ENCODE data around the gene DENND1A.
"Not testable (repeated sequence)": the region's sequence is repeated elsewhere in the genome, so short reads cannot be mapped to it uniquely, and the experiment has no call there.

The DENND1A gene

GRCh38 chr9:123947326-123947725 lies 17.4 kb upstream of the DENND1A start:
- in situ Hi-C loops (cut with HindIII; ENCODE audit: low sequenced_read_pairs) = no loop called here

DNA sequence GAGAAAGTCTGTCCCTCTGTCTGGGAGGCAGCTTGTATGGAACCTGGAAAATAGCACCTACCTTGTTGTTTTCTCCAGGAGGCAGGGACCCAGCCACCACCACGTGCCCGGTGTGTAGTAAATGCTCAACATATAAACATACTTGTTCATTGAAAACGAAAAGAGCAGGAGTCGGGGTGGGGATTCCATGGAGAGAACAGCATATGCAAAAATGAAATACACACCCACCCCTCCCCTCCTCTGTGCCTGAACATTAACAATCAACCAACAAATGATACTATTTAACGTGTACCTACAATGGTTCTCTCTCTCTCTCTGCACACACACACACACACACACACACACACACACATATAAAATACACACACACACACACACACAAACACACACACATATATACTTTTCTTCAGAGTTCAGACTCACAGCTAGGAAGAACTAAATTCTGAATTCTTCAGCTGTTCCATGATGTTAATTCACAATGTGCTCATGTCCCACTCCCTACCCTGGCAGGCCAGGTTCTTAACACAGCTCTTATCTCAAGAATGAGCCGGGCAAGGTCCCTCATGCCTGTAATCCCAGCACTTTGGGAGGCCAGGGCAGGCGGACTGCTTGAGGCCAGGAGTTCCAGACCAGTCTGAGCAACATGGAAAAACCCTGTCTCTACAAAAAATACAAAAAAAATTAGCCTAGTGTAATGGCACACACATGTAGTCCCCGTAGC lies 16.3 kb upstream of the DENND1A start:
- in situ Hi-C loops (cut with HindIII; ENCODE audit: low sequenced_read_pairs) = no loop called here

DNA sequence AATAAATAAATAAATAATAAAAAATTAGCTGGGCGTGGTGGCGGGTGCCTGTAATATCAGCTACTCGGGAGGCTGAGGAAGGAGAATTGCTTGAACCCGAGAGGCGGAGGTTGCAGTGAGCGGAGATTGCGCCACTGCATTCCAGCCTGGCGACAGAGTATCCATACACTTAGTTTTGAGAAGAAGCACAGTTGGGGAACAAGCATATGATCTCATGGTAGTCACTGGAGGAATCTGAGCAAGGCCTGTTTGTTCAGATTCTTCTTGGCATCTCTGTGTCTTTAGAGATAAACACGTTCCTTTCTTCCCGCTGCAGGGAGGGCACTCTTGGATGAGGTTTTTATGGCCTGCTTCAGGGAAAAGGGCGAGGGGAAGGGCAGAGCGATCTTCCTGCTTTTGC lies 15.6 kb upstream of the DENND1A start:
- in situ Hi-C loops (cut with HindIII; ENCODE audit: low sequenced_read_pairs) = no loop called here

- in situ Hi-C loops (cut with HindIII; ENCODE audit: low sequenced_read_pairs) = not testable (repeated sequence)
These were observed 14.5 kb upstream of the DENND1A start for GRCh38 chr9:123944464-123944863.

GRCh38 chr9:123943671-123944070 lies 13.7 kb upstream of the DENND1A start:
- in situ Hi-C loops (cut with HindIII; ENCODE audit: low sequenced_read_pairs) = no loop called here

DNA sequence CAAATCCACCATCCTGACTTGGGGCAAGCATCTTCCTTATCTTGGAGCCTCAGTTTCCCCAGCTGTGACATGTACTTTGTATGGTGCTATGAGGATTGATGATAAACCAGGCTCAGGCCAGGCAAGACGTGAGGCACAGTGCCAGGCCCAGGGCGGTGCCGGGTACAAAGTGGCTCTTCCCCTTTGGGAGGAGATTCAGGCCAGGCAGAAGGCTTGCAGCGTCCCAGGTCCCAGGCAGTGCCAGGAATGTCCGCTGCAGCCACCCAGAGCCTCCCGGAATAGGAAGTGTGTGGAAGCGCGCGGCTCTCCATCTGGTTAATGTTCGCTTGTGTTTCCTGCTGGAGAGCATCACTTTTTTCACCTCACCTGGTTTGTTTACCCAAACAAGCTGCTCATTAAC lies 12.6 kb upstream of the DENND1A start:
- in situ Hi-C loops (cut with HindIII; ENCODE audit: low sequenced_read_pairs) = no loop called here

- in situ Hi-C loops (cut with HindIII; ENCODE audit: low sequenced_read_pairs) = no loop called here
These were observed 11.7 kb upstream of the DENND1A start for GRCh38 chr9:123941524-123942070.

- in situ Hi-C loops (cut with HindIII; ENCODE audit: low sequenced_read_pairs) = no loop called here
These were observed 11.0 kb upstream of the DENND1A start for GRCh38 chr9:123940721-123941523.

DNA sequence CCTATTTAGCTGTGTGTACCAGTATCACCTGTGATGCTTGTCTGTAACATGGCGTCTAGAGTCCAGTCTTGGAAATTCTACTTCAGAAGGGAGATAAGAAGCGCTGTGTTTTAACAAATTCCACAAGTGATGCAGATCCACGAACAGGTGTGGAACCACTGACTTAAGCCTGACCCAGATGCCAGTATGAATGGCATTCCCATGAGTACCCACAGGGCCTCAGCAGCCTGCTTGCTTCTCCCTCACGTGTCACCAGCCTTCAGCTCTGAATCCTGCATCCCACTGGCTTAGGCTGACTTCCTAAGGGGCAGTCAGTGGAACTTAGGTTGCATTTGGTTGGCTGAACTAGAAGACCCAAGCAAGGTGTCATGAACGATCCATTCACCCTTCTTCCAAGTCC lies 8.5 kb upstream of the DENND1A start:
- in situ Hi-C loops (cut with HindIII; ENCODE audit: low sequenced_read_pairs) = no loop called here

DNA sequence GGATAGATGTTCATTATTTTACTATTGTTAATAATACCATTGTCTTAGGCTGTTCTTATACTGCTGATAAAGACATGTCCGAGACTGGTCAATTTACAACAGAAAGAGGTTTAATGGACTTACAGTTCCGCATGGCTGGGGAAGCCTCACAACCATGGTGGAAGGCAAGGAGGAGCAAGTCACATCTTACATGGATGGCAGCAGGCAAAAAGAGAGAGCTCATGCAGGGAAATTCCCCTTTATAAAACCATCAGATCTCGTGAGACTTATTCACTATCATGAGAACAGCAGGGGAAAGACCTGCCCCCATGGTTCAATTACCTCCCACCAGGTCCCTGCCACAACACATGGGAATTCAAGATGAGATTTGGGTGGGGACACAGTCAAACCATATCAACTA lies 6.6 kb upstream of the DENND1A start:
- in situ Hi-C loops (cut with HindIII; ENCODE audit: low sequenced_read_pairs) = not testable (repeated sequence)

GRCh38 chr9:123933440-123934212 lies 3.7 kb upstream of the DENND1A start:
- in situ Hi-C loops (cut with HindIII; ENCODE audit: low sequenced_read_pairs) = loop anchor here (5.0 kb wide), 3 partner anchors 41 to 101 kb away; partner anchors contain the start of gene LHX2

DNA sequence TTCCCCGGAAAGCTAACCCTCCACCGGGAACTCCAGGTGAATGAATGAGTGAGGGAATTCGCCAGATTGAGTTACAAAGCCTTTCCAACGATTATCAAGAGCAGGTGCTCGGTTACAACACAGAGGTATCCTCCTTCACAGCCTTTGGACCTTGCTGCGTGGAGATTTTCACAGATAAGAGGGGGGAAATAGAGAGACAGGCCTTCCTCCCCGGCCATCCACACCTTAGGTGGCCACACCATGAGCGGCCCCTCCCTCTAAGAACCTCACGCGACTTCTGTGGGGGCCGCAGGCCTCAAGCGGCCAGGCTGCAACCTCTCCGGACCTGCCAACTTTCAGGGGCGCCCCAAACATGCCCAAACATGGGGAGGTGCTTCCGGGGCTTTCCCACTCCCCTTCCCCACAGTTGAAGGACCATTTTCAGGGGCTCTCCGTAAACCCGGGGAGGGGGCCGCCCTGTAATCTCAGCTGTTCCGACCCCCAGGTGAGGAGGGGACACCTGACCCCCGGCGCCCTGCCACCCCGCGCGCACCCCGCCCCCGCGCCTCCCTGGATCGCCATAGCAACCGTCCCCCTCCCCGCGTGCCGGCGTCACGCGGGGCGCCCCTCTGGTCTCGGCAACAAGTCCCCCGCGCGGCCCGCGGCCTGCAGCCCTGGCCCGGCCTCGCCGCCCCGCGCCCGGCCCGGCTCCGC lies 603 bp downstream of the DENND1A start:
- in situ Hi-C loops (cut with HindIII; ENCODE audit: low sequenced_read_pairs) = no loop called here

- in situ Hi-C loops (cut with HindIII; ENCODE audit: low sequenced_read_pairs) = no loop called here
These were observed 1.3 kb downstream of the DENND1A start for GRCh38 chr9:123928533-123929176.

- in situ Hi-C loops (cut with HindIII; ENCODE audit: low sequenced_read_pairs) = no loop called here
These were observed 2.0 kb downstream of the DENND1A start for GRCh38 chr9:123927625-123928532.

GRCh38 chr9:123926941-123927340 lies 3.0 kb downstream of the DENND1A start:
- in situ Hi-C loops (cut with HindIII; ENCODE audit: low sequenced_read_pairs) = no loop called here

DNA sequence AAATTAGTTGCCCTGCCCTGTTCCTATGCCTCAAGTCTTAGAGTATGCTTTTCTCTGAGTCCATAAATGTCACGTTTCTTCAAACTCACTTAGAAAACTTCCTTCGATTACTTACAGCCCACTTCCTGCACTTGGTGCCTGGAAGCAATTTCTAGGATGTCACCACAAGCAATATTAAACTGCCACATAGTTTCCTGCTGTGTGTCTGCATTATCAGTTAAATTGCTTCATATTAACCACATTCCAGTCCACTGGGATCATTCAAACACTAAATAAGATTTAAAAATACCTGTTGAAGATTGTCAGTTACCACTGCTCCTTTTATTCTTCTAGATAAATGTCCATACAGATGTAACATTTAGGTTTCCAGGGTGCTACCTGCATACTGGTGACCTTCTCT lies 4.1 kb downstream of the DENND1A start:
- in situ Hi-C loops (cut with HindIII; ENCODE audit: low sequenced_read_pairs) = no loop called here

DNA sequence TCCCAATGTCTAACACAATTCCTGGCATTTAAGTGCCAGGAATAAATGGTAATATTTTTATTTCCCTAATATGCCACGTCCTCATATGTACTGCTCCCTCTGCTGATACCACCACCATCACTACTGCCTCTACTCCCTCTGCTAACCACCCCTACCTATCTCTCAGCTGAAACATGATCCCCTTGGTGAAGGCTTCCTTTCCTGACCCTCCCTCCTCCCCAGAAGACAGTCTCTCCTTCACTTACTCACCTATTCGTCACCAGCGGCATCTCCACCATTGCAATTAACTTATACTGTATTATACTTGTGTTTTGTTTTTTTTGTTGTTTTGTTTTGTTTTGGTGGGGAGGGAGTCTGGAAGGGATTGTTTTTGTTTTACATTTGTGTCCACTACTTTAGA lies 4.8 kb downstream of the DENND1A start:
- in situ Hi-C loops (cut with HindIII; ENCODE audit: low sequenced_read_pairs) = no loop called here

- in situ Hi-C loops (cut with HindIII; ENCODE audit: low sequenced_read_pairs) = no loop called here
These were observed 5.2 kb downstream of the DENND1A start for GRCh38 chr9:123924727-123925126.

GRCh38 chr9:123923884-123924283 lies 6.0 kb downstream of the DENND1A start:
- in situ Hi-C loops (cut with HindIII; ENCODE audit: low sequenced_read_pairs) = no loop called here

All from endothelial cell of hepatic sinusoid (primary cell).